ENCODE results near the gene MBNL1. TPM values are rescaled to one million over a fixed set of nuclear protein-coding genes. Genes with fewer than 3 reads are reported as not detected.

Gene MBNL1
- total and polyA plus RNA-seq, 2 of the 13 experiments (the other 11 are each of a cell fraction or from before 2014, with no cell fraction given) = 27.1 to 55.4 TPM

DNA sequence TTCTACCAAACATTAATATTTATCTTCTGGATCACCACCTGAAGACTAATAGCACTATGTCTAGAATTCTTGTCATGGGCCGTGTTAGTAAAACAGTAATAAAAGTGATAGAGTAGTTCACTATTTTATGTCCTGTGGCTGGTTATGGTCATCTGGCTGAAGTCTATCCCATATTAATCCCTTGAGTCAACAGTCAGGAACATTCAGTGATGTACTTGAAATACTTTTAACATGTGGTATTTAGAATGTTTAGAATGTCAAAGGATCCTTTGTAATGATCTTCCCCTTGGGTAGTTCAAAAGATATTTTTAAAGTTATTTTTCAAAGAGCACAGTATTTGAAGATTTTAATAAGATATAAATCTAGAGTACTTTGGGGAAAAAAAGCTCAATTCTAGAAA, 117.0 kb downstream of the MBNL1 start (continued):
- TF ChIP-seq, protein P1, sequence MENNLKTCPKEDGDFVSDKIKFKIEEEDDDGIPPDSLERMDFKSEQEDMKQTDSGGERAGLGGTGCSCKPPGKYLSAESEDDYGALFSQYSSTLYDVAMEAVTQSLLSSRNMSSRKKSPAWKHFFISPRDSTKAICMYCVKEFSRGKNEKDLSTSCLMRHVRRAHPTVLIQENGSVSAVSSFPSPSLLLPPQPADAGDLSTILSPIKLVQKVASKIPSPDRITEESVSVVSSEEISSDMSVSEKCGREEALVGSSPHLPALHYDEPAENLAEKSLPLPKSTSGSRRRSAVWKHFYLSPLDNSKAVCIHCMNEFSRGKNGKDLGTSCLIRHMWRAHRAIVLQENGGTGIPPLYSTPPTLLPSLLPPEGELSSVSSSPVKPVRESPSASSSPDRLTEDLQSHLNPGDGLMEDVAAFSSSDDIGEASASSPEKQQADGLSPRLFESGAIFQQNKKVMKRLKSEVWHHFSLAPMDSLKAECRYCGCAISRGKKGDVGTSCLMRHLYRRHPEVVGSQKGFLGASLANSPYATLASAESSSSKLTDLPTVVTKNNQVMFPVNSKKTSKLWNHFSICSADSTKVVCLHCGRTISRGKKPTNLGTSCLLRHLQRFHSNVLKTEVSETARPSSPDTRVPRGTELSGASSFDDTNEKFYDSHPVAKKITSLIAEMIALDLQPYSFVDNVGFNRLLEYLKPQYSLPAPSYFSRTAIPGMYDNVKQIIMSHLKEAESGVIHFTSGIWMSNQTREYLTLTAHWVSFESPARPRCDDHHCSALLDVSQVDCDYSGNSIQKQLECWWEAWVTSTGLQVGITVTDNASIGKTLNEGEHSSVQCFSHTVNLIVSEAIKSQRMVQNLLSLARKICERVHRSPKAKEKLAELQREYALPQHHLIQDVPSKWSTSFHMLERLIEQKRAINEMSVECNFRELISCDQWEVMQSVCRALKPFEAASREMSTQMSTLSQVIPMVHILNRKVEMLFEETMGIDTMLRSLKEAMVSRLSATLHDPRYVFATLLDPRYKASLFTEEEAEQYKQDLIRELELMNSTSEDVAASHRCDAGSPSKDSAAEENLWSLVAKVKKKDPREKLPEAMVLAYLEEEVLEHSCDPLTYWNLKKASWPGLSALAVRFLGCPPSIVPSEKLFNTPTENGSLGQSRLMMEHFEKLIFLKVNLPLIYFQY (CRISPR knock-in tag; IDR thresholded peaks at IDR 0.05; ENCODE audit: borderline replicate concordance) = no peak
- TF ChIP-seq, protein P2, sequence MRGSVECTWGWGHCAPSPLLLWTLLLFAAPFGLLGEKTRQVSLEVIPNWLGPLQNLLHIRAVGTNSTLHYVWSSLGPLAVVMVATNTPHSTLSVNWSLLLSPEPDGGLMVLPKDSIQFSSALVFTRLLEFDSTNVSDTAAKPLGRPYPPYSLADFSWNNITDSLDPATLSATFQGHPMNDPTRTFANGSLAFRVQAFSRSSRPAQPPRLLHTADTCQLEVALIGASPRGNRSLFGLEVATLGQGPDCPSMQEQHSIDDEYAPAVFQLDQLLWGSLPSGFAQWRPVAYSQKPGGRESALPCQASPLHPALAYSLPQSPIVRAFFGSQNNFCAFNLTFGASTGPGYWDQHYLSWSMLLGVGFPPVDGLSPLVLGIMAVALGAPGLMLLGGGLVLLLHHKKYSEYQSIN (CRISPR knock-in tag; IDR thresholded peaks at IDR 0.05; ENCODE audit: borderline replicate concordance) = no peak
- TF ChIP-seq, protein P3, sequence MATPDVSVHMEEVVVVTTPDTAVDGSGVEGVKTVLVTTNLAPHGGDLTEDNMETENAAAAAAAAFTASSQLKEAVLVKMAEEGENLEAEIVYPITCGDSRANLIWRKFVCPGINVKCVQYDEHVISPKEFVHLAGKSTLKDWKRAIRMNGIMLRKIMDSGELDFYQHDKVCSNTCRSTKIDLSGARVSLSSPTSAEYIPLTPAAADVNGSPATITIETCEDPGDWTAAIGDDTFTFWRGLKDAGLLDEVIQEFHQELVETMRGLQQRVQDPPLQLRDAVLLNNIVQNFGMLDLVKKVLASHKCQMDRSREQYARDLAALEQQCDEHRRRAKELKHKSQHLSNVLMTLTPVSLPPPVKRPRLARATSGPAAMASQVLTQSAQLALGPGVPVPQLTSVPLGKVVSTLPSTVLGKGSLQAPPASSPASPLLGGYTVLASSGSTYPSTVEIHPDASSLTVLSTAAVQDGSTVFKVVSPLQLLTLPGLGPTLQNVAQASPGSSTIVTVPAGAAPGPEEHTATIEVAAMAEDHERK (CRISPR knock-in tag; IDR thresholded peaks at IDR 0.05; ENCODE audit: low read depth) = no peak
- TF ChIP-seq ZNF496 (CRISPR knock-in tag; IDR thresholded peaks at IDR 0.05; ENCODE audit: insufficient replicate concordance) (no peak), HNF4A (CRISPR knock-in tag; IDR thresholded peaks at IDR 0.05) (peak; percentile 35; the same call in 1 of the 2 replicates), TBL1XR1 (IDR thresholded peaks at IDR 0.05; ENCODE audit: borderline replicate concordance, low read length, partially characterized antibody) (no peak), STAT5B (CRISPR knock-in tag; IDR thresholded peaks at IDR 0.05) (no peak), DNMT1 (CRISPR knock-in tag; IDR thresholded peaks at IDR 0.05) (no peak), XBP1 (CRISPR knock-in tag; IDR thresholded peaks at IDR 0.05) (no peak), U2AF2 (IDR thresholded peaks at IDR 0.05; ENCODE audit: low read depth, low read length) (no peak), KLF12 (CRISPR knock-in tag; IDR thresholded peaks at IDR 0.05; ENCODE audit: borderline replicate concordance) (no peak), TOE1 (CRISPR knock-in tag; IDR thresholded peaks at IDR 0.05) (no peak), ZNF674 (CRISPR knock-in tag; IDR thresholded peaks at IDR 0.05; ENCODE audit: low read depth) (no peak), KLF15 (CRISPR knock-in tag; IDR thresholded peaks at IDR 0.05; ENCODE audit: borderline replicate concordance) (no peak), SMYD3 (CRISPR knock-in tag; IDR thresholded peaks at IDR 0.05) (no peak), EEA1 (CRISPR knock-in tag; IDR thresholded peaks at IDR 0.05; ENCODE audit: borderline replicate concordance) (no peak), ZNF256 (CRISPR knock-in tag; conservative IDR thresholded peaks at IDR 0.05) (no peak), ZNF33B (CRISPR knock-in tag; IDR thresholded peaks at IDR 0.05) (no peak)
- TF ChIP-seq, protein P4, sequence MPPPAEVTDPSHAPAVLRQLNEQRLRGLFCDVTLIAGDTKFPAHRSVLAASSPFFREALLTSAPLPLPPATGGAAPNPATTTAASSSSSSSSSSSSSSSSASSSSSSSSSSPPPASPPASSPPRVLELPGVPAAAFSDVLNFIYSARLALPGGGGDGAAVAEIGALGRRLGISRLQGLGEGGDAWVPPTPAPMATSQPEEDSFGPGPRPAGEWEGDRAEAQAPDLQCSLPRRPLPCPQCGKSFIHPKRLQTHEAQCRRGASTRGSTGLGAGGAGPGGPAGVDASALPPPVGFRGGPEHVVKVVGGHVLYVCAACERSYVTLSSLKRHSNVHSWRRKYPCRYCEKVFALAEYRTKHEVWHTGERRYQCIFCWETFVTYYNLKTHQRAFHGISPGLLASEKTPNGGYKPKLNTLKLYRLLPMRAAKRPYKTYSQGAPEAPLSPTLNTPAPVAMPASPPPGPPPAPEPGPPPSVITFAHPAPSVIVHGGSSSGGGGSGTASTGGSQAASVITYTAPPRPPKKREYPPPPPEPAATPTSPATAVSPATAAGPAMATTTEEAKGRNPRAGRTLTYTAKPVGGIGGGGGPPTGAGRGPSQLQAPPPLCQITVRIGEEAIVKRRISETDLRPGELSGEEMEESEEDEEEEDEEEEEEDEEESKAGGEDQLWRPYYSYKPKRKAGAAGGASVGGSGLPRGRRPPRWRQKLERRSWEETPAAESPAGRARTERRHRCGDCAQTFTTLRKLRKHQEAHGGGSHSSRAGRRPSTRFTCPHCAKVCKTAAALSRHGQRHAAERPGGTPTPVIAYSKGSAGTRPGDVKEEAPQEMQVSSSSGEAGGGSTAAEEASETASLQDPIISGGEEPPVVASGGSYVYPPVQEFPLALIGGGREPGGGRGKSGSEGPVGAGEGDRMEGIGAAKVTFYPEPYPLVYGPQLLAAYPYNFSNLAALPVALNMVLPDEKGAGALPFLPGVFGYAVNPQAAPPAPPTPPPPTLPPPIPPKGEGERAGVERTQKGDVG (CRISPR knock-in tag; IDR thresholded peaks at IDR 0.05; ENCODE audit: borderline replicate concordance) = no peak
- TF ChIP-seq, protein P5, sequence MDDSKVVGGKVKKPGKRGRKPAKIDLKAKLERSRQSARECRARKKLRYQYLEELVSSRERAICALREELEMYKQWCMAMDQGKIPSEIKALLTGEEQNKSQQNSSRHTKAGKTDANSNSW (CRISPR knock-in tag; IDR thresholded peaks at IDR 0.05; ENCODE audit: borderline replicate concordance) = no peak
